GM11168 (cell line): ENCODE measurements around the gene PCDHGC3.
"Not testable (repeated sequence)": the region's sequence is repeated elsewhere in the genome, so short reads cannot be mapped to it uniquely, and the experiment has no call there.

Source experiments
- in situ Hi-C: fragments of 300-500 bp; cut with MboI; formaldehyde crosslinking; loops from one replicate; pipeline ENCODE4 v1.12.0; 2022; ENCODE audit warnings: low sequenced_read_pairs; ENCODE audit not compliant: unreplicated experiment

PCDHGC3 gene

DNA sequence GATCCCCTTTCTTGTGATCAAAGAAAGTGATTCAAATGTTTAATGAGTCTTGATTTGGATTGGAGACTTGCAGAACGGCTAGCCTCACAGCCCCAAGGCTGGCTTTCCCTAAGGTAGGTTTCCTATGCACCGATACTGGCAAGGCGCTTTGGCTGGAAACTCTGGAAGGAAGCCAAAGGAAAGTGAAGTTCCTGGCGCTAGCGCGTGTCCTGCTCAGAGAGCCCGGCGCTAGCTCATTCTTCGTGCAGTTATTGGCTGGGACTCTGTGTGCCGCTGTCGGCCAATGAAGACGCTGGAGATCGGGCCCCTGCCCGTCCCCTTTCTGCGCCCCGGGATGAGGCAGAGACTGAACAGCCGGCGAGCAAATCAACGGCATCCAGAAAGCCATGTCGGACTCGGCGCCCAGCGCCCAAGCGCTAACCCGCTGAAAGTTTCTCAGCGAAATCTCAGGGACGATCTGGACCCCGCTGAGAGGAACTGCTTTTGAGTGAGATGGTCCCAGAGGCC lies at the start of gene PCDHGC3:
PCDHGC3 (plus strand) TSS at position 342 of the 507 bp plus-strand sequence; CDS start at position 493, 151 bp downstream.
- in situ Hi-C loops: no loop called here

DNA sequence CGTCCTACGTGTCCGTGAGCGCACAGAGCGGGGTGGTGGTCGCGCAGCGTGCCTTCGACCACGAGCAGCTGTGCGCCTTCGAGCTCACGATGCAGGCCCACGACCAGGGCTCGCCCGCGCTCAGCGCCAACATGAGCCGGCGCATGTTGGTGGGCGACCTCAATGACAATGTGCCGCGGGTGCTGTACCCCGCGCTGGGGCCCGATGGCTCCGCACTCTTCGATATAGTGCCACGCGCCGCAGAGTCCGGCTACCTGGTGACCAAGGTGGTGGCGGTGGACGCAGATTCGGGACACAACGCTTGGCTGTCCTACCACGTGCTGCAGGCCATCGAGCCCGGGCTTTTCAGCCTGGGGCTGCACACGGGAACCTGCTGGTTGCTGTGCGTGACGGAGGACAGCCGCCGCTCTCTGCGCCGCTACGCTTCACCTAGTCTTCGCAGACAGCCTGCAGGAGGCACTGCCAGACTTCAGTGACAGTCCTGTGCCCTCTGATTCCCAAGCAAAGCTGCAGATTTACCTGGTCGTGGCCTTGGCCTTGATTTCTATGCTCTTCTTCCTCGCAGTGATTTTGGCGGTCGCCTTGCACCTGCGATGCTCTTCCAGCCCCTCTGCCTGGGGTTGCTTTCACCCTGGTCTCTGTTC lies 47.9 kb upstream of the PCDHGC3 start:
- in situ Hi-C loops: loop anchor here (5.0 kb wide), 1 partner anchor 89 kb away; no protein-coding TSS in a partner anchor

DNA sequence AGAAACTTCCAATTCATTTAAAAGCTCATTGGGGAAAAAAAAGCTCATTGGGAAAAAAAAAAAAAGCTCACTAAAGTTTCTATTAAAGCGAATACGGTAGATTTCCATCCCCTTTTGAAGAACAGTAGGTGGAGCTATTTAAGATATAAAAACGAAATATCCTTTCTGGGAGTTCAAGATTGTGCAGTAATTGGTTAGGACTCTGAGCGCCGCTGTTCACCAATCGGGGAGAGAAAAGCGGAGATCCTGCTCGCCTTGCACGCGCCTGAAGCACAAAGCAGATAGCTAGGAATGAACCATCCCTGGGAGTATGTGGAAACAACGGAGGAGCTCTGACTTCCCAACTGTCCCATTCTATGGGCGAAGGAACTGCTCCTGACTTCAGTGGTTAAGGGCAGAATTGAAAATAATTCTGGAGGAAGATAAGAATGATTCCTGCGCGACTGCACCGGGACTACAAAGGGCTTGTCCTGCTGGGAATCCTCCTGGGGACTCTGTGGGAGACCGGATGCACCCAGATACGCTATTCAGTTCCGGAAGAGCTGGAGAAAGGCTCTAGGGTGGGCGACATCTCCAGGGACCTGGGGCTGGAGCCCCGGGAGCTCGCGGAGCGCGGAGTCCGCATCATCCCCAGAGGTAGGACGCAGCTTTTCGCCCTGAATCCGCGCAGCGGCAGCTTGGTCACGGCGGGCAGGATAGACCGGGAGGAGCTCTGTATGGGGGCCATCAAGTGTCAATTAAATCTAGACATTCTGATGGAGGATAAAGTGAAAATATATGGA lies 45.2 kb upstream of the PCDHGC3 start, which contains the start of gene PCDHGA12:
PCDHGA12 (plus strand) TSS at position 176 of the 782 bp plus-strand sequence; CDS start at position 429, 253 bp downstream.
- in situ Hi-C loops: no loop called here

DNA sequence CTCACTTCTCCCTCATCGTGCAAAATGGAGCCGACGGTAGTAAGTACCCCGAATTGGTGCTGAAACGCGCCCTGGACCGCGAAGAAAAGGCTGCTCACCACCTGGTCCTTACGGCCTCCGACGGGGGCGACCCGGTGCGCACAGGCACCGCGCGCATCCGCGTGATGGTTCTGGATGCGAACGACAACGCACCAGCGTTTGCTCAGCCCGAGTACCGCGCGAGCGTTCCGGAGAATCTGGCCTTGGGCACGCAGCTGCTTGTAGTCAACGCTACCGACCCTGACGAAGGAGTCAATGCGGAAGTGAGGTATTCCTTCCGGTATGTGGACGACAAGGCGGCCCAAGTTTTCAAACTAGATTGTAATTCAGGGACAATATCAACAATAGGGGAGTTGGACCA lies 44.5 kb upstream of the PCDHGC3 start:
- in situ Hi-C loops: no loop called here

DNA sequence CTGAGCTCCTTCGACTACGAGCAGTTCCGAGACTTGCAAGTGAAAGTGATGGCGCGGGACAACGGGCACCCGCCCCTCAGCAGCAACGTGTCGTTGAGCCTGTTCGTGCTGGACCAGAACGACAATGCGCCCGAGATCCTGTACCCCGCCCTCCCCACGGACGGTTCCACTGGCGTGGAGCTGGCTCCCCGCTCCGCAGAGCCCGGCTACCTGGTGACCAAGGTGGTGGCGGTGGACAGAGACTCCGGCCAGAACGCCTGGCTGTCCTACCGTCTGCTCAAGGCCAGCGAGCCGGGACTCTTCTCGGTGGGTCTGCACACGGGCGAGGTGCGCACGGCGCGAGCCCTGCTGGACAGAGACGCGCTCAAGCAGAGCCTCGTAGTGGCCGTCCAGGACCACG lies 43.5 kb upstream of the PCDHGC3 start:
- in situ Hi-C loops: not testable (repeated sequence)

DNA sequence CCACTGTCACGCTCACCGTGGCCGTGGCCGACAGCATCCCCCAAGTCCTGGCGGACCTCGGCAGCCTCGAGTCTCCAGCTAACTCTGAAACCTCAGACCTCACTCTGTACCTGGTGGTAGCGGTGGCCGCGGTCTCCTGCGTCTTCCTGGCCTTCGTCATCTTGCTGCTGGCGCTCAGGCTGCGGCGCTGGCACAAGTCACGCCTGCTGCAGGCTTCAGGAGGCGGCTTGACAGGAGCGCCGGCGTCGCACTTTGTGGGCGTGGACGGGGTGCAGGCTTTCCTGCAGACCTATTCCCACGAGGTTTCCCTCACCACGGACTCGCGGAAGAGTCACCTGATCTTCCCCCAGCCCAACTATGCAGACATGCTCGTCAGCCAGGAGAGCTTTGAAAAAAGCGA lies 43.0 kb upstream of the PCDHGC3 start:
- in situ Hi-C loops: not testable (repeated sequence)

DNA sequence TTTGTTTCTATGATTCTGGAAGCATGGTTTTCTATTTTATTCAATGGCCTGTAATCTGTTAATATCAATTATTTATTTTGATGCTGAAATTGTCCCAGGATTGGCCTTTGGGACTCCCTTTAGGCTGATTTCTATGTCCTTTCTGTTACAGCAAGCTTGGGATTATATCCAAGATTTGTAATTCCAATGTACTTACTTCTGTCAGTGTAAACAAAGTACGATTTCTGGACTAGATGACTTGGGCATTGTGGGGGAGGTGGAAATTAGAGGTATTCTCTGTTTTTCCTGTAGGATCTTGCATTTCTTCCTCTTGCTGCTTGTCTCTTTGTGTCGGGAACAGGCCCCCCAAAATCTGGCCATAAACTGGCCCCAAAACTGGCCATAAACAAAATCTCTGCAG lies 41.8 kb upstream of the PCDHGC3 start:
- in situ Hi-C loops: no loop called here

DNA sequence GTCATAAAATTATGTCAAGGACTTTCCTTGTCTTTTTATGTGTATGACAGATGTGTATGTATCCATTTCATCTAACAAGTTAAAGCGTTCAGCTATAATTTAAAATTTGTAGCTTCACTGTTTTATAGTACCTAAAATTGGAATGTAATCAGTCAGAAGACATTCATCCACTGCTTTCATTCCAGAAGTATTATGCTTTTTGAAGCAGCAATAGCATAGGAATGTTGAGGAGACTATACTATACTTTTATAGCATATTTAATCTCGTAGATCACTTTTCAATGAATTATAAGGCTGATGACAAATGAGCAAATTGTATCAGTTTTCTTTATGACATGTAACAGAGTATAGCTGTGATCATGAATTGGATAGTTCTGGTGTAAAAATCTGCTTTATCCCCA lies 38.5 kb upstream of the PCDHGC3 start:
- in situ Hi-C loops: no loop called here

DNA sequence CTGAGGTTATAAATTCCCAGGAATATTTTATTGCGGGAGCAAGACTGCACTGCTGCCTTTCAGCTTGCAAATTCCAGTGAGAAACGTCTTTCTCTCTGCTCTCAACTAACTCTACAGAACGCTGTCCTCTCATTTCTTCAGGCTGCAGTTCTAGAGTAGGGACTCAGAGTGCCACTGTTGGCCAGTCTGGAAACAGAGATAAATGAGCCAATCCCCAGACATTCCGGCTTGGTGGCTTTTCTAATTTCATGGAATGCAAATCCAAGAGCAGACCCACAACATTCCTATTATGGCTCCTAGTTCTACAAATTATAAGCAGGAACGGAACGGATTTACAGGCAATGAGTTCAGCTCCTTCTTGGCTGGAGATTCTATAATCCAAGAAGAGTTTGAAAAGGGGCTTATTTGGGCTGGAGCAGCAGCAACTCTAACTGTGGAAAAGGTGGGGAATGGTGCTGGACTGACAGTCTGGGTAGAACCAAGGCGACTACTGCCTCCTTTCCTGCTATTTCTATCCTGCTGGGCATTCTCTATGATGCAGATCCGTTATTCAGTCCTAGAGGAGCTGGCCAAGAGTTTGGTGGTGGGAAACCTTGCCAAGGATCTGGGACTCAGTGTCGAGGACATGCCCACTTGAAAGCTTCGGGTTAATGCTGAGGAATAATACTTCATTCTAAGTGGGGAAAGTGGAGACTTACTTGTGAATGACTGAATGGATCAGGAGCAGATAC lies 36.2 kb upstream of the PCDHGC3 start:
- in situ Hi-C loops: no loop called here

DNA sequence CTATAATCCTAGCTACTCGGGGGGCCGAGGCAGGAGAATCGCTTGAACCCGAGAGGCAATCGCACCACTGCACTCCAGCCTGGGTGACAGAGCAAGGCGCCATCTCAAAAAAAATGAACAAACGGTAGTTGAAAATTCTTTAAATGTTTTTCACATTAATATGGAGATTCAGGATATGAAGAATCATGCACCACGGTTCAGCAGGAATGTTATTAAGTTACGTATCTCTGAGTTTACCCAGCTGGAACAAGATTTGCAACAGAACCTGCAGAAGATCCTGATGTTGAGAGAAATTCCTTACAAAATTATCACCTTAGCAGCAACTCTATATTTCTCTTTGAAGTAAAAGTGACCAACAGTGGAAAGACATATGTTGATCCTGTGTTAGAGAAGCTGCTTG lies 35.4 kb upstream of the PCDHGC3 start:
- in situ Hi-C loops: no loop called here

DNA sequence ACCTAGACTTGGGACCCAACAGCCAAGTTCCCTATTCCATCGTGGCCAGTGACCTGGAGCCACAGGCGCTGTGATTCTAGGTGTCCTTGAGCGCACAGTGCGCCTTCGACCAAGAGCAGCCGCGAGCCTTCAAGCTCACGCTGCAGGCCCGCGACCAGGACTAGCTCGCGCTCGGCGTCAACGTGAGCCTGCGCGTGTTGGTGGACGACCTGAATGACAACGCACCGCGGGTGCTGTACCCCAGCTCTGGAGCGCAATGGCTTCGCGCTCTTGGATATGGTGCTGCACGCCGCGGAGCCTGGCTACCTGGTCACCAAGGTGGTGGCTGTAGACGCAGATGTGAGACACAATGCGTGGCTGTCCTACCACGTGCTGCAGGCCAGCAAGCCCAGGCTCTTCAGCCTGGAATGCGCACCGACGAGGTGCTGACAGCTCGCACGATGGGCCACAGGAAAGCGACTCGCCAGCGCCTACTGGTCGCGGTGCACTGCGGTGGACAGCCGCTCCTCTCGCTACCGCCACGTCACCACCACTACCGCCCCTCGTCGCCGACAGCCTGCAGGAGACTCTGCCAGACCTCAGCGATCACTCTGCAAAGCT lies 34.1 kb upstream of the PCDHGC3 start:
- in situ Hi-C loops: no loop called here

DNA sequence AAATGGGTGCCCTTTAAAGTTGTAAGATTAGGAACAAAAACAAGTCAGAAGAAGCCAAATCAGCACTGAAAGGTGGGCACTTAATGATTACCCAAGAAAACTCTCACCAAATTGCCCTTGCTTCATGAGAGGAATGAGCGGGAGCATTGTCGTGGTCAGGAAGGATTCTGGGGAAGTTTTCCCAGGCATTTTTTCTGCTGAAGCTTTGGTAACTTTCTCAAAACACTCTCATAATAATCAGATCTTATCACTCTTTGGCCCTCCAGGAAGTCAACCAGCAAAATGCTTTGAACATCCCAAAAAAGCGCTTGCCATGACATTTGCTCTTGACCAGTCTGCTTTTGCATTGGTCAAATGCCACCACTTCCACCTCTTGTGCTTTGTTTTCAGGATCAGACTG lies 10.4 kb upstream of the PCDHGC3 start:
- in situ Hi-C loops: no loop called here

DNA sequence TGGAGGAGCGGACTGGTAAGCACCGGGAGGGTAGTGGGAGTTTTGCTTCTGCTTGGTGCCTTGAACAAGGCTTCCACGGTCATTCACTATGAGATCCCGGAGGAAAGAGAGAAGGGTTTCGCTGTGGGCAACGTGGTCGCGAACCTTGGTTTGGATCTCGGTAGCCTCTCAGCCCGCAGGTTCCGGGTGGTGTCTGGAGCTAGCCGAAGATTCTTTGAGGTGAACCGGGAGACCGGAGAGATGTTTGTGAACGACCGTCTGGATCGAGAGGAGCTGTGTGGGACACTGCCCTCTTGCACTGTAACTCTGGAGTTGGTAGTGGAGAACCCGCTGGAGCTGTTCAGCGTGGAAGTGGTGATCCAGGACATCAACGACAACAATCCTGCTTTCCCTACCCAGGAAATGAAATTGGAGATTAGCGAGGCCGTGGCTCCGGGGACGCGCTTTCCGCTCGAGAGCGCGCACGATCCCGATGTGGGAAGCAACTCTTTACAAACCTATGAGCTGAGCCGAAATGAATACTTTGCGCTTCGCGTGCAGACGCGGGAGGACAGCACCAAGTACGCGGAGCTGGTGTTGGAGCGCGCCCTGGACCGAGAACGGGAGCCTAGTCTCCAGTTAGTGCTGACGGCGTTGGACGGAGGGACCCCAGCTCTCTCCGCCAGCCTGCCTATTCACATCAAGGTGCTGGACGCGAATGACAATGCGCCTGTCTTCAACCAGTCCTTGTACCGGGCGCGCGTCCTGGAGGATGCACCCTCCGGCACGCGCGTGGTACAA lies 556 bp downstream of the PCDHGC3 start:
- in situ Hi-C loops: no loop called here

DNA sequence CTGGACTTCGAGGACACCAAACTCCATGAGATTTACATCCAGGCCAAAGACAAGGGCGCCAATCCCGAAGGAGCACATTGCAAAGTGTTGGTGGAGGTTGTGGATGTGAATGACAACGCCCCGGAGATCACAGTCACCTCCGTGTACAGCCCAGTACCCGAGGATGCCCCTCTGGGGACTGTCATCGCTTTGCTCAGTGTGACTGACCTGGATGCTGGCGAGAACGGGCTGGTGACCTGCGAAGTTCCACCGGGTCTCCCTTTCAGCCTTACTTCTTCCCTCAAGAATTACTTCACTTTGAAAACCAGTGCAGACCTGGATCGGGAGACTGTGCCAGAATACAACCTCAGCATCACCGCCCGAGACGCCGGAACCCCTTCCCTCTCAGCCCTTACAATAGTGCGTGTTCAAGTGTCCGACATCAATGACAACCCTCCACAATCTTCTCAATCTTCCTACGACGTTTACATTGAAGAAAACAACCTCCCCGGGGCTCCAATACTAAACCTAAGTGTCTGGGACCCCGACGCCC lies 1.3 kb downstream of the PCDHGC3 start:
- in situ Hi-C loops: no loop called here

DNA sequence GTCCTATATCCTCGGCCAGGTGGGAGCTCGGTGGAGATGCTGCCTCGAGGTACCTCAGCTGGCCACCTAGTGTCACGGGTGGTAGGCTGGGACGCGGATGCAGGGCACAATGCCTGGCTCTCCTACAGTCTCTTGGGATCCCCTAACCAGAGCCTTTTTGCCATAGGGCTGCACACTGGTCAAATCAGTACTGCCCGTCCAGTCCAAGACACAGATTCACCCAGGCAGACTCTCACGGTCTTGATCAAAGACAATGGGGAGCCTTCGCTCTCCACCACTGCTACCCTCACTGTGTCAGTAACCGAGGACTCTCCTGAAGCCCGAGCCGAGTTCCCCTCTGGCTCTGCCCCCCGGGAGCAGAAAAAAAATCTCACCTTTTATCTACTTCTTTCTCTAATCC lies 2.0 kb downstream of the PCDHGC3 start:
- in situ Hi-C loops: no loop called here

DNA sequence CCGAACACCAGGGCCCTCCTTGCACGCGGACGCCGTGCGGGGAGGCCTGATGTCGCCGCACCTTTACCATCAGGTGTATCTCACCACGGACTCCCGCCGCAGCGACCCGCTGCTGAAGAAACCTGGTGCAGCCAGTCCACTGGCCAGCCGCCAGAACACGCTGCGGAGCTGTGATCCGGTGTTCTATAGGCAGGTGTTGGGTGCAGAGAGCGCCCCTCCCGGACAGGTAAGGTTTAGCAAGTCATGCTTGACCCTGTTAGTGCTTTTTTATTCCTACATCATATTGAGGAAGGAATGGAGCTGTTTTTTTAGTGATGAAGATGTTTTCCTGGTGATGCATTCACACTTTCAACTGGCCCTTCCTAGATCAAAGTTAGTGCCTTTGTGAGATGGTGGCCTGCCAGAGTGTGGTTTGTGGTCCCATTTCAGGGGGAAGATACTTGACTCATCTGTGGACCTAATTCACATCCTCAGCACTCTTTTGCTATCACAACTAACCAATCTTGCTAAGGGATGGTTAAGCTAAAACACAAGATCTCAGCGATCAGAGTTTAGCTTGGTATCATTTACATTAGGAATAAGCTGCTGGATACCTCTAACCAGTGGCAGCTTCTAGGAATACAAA lies 2.7 kb downstream of the PCDHGC3 start:
- in situ Hi-C loops: no loop called here

DNA sequence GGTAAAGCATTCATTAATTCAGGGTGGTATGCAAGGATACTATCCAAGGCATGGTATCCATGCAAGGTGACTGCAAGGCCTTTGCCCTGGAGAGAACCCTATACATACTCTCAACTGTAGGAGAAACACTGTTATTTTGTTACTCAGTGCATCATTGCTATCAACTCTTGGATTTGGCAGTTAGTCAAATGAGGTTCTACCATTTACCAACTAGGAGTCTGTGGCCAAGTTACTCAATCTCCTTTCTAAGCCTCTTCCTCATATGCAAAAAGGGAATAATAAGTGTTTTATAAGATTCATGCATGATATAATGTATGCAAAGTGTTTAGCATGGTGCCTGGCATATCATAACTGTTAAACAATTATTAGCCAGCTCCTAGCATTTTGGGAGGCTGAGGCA lies 4.0 kb downstream of the PCDHGC3 start:
- in situ Hi-C loops: no loop called here

DNA sequence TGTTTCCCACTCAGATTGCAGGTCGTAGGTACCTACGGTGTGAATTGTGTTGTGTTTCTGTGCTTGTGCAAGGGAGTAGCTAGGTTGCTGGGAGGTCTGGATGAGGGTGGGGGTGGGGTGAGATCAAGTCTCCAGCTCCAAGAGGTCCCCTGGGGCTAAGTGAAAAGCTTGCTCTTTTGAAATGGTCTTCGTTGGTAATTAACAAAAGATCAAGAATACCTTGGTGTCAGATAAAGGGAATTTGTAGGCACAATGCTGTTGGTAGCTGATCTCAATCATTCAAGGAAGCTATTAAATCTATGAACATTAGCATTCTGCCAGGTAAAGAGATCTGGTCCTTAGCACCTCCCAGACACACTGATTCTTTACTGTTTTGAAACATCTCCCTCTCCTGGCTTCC lies 8.1 kb downstream of the PCDHGC3 start:
- in situ Hi-C loops: no loop called here

DNA sequence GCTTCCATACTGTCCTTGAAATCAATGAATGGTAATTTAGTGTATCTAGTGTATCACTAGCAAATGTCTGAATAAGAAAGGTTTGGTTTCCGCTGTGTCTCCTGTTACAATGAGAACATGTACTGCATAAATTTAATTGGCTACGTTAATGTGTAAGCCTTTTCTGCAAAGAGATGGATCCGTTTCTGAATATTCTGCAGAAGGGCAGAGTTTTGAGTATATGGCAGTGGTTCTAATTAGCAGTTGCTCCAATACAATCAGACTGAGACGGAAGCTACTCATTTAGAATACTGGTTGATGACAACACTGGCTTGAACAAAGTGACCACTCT lies 8.5 kb downstream of the PCDHGC3 start:
- in situ Hi-C loops: no loop called here
